K562 (cell line): ENCODE data around the gene KCNH2. TPM values are rescaled to one million over a fixed set of nuclear protein-coding genes. Genes with fewer than 3 reads are reported as not detected.

Experiments used
- CTBP1 ChIP-seq: fragments of 450-650 bp; IDR thresholded peaks from 2 replicates; pipeline ENCODE4 v1.6.1; 2016; ENCODE audit warnings: borderline replicate concordance
- DACH1 ChIP-seq: fragments of 450-650 bp; IDR thresholded peaks from 2 replicates; pipeline ENCODE4 v1.6.1; 2018; ENCODE audit not compliant: partially characterized antibody
- DEAF1 ChIP-seq: fragments of 450-650 bp; formaldehyde crosslinking; IDR thresholded peaks from 2 replicates; pipeline ENCODE4 v1.4.0; 2020; ENCODE audit warnings: mild to moderate bottlenecking, moderate library complexity
- EHMT2 ChIP-seq: fragments of 450-650 bp; IDR thresholded peaks from 2 replicates; pipeline ENCODE4 v1.6.1; 2018; ENCODE audit warnings: antibody characterized with exemption
- EP400 ChIP-seq: fragments of 450-650 bp; IDR thresholded peaks from 2 replicates; pipeline ENCODE4 v1.6.1; 2017; ENCODE audit warnings: antibody characterized with exemption, mild to moderate bottlenecking, moderate library complexity
- NCOR1 ChIP-seq: fragments of 450-650 bp; IDR thresholded peaks from 2 replicates; pipeline ENCODE4 v1.6.1; 2016; ENCODE audit warnings: mild to moderate bottlenecking, moderate library complexity
- PML ChIP-seq: IDR thresholded peaks from 2 replicates; pipeline ENCODE4 v1.6.1; 2012; ENCODE audit warnings: low read length, inconsistent platforms
- POLR3A ChIP-seq: IDR thresholded peaks from 2 replicates; pipeline ENCODE4 v1.6.1; 2011; ENCODE audit warnings: borderline replicate concordance, mild to moderate bottlenecking, moderate library complexity; ENCODE audit not compliant: insufficient read length, insufficient read depth; ENCODE audit errors: extremely low read depth
- PREB ChIP-seq: sonication (generic); formaldehyde crosslinking; IDR thresholded peaks from 2 replicates; pipeline ENCODE4 v1.8.1; 2023; ENCODE audit warnings: mild to moderate bottlenecking, missing genetic modification reagents
- SOX6 ChIP-seq: fragments of 450-650 bp; IDR thresholded peaks from 2 replicates; pipeline ENCODE4 v1.6.1; 2014; ENCODE audit warnings: mild to moderate bottlenecking
- TEAD1 ChIP-seq, 2 experiments: fragments of 450-650 bp in 1 of 2; sonication (generic) in 1 of 2; formaldehyde crosslinking; IDR thresholded peaks; 2 replicates each; pipeline versions ENCODE4 v1.4.0 to v1.8.0; 2020 to 2022; ENCODE audit warnings: mild to moderate bottlenecking in 2 of 2, missing genetic modification reagents in 1 of 2
- TEAD4 ChIP-seq, 2 experiments: sonication (generic) in 1 of 2; formaldehyde crosslinking in 1 of 2; IDR thresholded peaks; 2 replicates each; pipeline versions ENCODE4 v1.6.1 to v1.8.0; 2012 to 2022; ENCODE audit warnings: borderline replicate concordance in 1 of 2, inconsistent platforms in 1 of 2, low read length in 1 of 2, mild to moderate bottlenecking in 1 of 2, missing genetic modification reagents in 1 of 2
- TSHZ1 ChIP-seq: fragments of 250-450 bp; sonication (Bioruptor Pico); IDR thresholded peaks from 2 replicates; pipeline ENCODE4 v1.4.0; 2020; ENCODE audit warnings: mild to moderate bottlenecking, moderate library complexity
- ZNF124 ChIP-seq: sonication (generic); formaldehyde crosslinking; IDR thresholded peaks from 2 replicates; pipeline ENCODE4 v1.8.1; 2022; ENCODE audit warnings: missing genetic modification reagents
- ZNF143 ChIP-seq: sonication (generic); formaldehyde crosslinking; IDR thresholded peaks from 2 replicates; pipeline ENCODE4 v1.9.0; 2022; ENCODE audit warnings: mild to moderate bottlenecking, missing genetic modification reagents
- ZNF764 ChIP-seq: fragments of 250-450 bp; sonication (Bioruptor Pico); IDR thresholded peaks from 2 replicates; pipeline ENCODE4 v1.4.0; 2020; ENCODE audit warnings: low read depth, mild to moderate bottlenecking, moderate library complexity
- polyA plus RNA-seq, 8 experiments: library from polyadenylated mRNA; depleted of rRNA in 4 of 8; stranded (reverse) in 5 of 8; unstranded in 3 of 8; fragments of >200 nt; fragmentation: Nextera tagmentation in 2 of 8; fragmentation: Illumina TruSeq in 1 of 8; extraction: Ambion mirVana in 2 of 8; extraction: Trizol in 1 of 8; gene quantifications; 2 replicates each; pipeline versions ENCODE4 v1.2.1 to v1.2.3, GENCODE V29; 2011 to 2014; ENCODE audit warnings: inconsistent platforms in 1 of 8, missing spikeins in 1 of 8
- total RNA-seq, 7 experiments: library from RNA; depleted of rRNA in 6 of 7; stranded (reverse); fragments of >200 nt in 6 of 7; fragmentation: Illumina TruSeq in 2 of 7; extraction: Trizol in 2 of 7; gene quantifications; 2 replicates each; pipeline versions ENCODE4 v1.2.1 to v1.2.3, GENCODE V29; 2011 to 2021; ENCODE audit warnings: low replicate concordance in 1 of 7
- TF ChIP-seq, protein P1 (sequence below): fragments of 450-650 bp; IDR thresholded peaks from 2 replicates; pipeline ENCODE4 v1.6.1; 2018; ENCODE audit not compliant: partially characterized antibody

Gene KCNH2
- total and polyA plus RNA-seq, 9 of the 15 experiments (the other 6 are each of a cell fraction or from before 2014, with no cell fraction given), result 18.1 to 368 (median 218) TPM

DNA sequence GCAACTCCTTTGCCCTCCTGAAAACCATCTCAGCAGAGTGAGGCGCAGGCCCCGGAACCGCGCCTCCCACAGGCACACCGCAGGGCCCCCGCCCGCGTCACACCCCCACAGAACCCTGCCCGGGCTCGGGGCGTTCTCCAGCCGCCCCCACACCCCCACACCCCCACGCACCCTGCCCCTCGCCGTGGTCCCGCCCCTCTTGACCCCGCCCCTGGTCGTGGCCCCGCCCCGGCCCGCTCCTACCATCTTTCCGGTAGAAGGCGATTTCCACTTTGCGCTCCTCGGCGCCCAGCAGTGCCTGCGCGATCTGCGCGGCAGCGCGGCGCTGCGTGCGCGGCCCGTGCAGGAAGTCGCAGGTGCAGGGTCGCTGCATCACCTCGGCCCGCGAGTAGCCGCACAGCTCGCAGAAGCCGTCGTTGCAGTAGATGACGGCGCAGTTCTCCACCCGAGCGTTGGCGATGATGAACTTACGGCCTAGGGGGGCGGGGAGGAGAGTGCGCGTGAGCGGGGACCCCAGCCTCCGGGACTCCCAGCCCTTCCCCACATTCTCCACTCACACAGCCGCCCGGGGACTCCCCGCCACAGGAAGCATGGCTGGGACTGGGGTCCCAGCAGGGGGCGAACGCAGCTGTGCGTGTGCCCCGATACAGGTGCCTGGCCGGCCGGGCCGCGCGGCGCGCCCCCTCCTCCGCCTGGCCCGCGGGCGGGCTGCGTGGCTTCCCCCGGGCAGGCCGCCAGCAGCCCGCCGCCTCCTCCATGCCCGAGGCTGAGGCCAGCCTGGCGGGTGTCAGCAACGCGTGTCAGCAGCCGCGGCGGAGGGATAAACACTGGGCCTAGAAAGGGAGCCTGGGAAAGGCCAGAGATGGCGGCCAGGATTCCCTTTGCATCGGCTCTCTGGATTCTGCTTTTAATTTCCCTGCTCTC is 3.4 kb downstream of the KCNH2 start (continued):
- TF ChIP-seq TEAD4 (IDR thresholded peaks at IDR 0.05; ENCODE audit: low read length) (peak; percentile 59; the same call in 1 of the 2 replicates), TEAD4 (CRISPR knock-in tag; IDR thresholded peaks at IDR 0.05; ENCODE audit: borderline replicate concordance) (no peak), TSHZ1 (CRISPR knock-in tag) (no peak), POLR3A (no peak), EHMT2 (no peak; the same call in 1 of the 2 replicates), SOX6 (peak; percentile 44), CTBP1 (peak; percentile 98), NCOR1 (no peak), PREB (no peak), DACH1 (no peak), EP400 (peak; percentile 70; the same call in 1 of the 2 replicates), TEAD1 (CRISPR knock-in tag; IDR thresholded peaks at IDR 0.05) (peak in 1 of 2 experiments; percentile 23; a peak in 1 of 4 replicates), PML (peak; percentile 41; the same call in 1 of the 2 replicates), DEAF1 (CRISPR knock-in tag) (no peak), ZNF764 (CRISPR knock-in tag) (no peak), ZNF124 (no peak), ZNF143 (CRISPR knock-in tag) (no peak)
- TF ChIP-seq, protein P1, sequence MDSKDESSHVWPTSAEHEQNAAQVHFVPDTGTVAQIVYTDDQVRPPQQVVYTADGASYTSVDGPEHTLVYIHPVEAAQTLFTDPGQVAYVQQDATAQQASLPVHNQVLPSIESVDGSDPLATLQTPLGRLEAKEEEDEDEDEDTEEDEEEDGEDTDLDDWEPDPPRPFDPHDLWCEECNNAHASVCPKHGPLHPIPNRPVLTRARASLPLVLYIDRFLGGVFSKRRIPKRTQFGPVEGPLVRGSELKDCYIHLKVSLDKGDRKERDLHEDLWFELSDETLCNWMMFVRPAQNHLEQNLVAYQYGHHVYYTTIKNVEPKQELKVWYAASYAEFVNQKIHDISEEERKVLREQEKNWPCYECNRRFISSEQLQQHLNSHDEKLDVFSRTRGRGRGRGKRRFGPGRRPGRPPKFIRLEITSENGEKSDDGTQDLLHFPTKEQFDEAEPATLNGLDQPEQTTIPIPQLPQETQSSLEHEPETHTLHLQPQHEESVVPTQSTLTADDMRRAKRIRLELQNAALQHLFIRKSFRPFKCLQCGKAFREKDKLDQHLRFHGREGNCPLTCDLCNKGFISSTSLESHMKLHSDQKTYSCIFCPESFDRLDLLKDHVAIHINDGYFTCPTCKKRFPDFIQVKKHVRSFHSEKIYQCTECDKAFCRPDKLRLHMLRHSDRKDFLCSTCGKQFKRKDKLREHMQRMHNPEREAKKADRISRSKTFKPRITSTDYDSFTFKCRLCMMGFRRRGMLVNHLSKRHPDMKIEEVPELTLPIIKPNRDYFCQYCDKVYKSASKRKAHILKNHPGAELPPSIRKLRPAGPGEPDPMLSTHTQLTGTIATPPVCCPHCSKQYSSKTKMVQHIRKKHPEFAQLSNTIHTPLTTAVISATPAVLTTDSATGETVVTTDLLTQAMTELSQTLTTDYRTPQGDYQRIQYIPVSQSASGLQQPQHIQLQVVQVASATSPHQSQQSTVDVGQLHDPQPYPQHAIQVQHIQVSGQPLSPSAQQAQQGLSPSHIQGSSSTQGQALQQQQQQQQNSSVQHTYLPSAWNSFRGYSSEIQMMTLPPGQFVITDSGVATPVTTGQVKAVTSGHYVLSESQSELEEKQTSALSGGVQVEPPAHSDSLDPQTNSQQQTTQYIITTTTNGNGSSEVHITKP, result peak; percentile 88
